ENCODE data around the gene SNORC. TPM values are rescaled to one million over a fixed set of nuclear protein-coding genes. Genes with fewer than 3 reads are reported as not detected.

The SNORC gene
- total and polyA plus RNA-seq, 4 donors: 2.4 to 12.3 (median 6.6) TPM

DNA sequence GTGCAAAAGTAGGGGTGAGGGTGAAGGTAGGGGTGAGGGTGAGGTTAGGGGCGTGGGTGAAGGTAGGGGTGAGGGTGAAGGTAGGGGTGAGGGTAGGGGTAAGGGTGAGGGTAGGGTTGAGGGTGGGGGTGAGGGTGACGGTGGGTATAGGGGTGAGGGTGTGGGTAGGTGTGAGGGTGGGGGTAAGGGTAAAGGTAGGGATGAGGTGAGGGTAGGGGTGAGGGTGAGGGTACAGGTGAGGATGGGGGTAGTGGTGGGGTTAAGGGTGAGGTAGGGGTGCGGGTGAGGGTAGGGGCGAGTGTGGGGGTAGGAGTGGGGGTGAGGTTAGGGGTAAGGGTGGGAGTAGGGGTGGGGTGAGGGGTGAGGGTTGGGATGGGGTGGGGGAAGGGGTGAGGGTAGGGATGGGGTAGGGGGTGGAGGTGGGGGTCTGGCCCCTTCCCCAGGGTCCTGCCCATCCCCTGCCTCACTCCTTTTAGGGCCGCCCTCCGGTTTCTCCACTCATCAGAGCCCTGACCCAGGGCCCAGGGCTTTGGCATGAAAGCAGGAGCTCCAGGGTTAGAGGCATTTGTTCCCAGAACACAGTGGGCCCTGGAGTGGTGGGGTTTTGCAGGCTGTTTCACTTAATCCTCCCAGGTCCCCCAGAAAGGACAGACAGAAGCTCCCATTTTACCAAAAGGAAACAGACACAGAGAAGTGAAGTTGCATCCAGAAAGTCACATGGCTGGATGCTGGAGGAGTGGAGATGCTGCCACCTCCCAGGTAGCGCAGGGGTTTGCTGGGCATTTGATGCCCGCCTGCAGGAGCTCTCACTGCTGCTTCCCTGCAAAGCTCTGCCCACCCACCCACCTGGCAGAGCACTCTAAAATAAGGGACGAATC, 26.9 kb downstream of the SNORC start:
- TF ChIP-seq, protein P1, sequence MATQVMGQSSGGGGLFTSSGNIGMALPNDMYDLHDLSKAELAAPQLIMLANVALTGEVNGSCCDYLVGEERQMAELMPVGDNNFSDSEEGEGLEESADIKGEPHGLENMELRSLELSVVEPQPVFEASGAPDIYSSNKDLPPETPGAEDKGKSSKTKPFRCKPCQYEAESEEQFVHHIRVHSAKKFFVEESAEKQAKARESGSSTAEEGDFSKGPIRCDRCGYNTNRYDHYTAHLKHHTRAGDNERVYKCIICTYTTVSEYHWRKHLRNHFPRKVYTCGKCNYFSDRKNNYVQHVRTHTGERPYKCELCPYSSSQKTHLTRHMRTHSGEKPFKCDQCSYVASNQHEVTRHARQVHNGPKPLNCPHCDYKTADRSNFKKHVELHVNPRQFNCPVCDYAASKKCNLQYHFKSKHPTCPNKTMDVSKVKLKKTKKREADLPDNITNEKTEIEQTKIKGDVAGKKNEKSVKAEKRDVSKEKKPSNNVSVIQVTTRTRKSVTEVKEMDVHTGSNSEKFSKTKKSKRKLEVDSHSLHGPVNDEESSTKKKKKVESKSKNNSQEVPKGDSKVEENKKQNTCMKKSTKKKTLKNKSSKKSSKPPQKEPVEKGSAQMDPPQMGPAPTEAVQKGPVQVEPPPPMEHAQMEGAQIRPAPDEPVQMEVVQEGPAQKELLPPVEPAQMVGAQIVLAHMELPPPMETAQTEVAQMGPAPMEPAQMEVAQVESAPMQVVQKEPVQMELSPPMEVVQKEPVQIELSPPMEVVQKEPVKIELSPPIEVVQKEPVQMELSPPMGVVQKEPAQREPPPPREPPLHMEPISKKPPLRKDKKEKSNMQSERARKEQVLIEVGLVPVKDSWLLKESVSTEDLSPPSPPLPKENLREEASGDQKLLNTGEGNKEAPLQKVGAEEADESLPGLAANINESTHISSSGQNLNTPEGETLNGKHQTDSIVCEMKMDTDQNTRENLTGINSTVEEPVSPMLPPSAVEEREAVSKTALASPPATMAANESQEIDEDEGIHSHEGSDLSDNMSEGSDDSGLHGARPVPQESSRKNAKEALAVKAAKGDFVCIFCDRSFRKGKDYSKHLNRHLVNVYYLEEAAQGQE (IDR thresholded peaks at IDR 0.05): no peak
- no peak for TF ChIP-seq RAD21 (IDR thresholded peaks at IDR 0.05)
- TF ChIP-seq GABPA (IDR thresholded peaks at IDR 0.05 in 1 of 2, conservative IDR thresholded peaks at IDR 0.05 in 1 of 2): no peak
- TF ChIP-seq FOXA2 (IDR thresholded peaks at IDR 0.05): no peak
- no peak for TF ChIP-seq RXRA (IDR thresholded peaks at IDR 0.05)
- no peak for TF ChIP-seq NR2F2 (IDR thresholded peaks at IDR 0.05)
- TF ChIP-seq, protein P2, sequence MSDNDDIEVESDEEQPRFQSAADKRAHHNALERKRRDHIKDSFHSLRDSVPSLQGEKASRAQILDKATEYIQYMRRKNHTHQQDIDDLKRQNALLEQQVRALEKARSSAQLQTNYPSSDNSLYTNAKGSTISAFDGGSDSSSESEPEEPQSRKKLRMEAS (IDR thresholded peaks at IDR 0.05): no peak
- TF ChIP-seq HNF4A (conservative IDR thresholded peaks at IDR 0.05): no peak
- no peak for TF ChIP-seq FOXA1 (IDR thresholded peaks at IDR 0.05)
- TF ChIP-seq SP1 (IDR thresholded peaks at IDR 0.05): no peak
- TF ChIP-seq EGR1 (IDR thresholded peaks at IDR 0.05; ENCODE audit: low read depth in 2 of 2): no peak
- TF ChIP-seq, protein P3, sequence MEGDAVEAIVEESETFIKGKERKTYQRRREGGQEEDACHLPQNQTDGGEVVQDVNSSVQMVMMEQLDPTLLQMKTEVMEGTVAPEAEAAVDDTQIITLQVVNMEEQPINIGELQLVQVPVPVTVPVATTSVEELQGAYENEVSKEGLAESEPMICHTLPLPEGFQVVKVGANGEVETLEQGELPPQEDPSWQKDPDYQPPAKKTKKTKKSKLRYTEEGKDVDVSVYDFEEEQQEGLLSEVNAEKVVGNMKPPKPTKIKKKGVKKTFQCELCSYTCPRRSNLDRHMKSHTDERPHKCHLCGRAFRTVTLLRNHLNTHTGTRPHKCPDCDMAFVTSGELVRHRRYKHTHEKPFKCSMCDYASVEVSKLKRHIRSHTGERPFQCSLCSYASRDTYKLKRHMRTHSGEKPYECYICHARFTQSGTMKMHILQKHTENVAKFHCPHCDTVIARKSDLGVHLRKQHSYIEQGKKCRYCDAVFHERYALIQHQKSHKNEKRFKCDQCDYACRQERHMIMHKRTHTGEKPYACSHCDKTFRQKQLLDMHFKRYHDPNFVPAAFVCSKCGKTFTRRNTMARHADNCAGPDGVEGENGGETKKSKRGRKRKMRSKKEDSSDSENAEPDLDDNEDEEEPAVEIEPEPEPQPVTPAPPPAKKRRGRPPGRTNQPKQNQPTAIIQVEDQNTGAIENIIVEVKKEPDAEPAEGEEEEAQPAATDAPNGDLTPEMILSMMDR (IDR thresholded peaks at IDR 0.05; ENCODE audit: low read depth, low read length, missing input control): no peak
- TF ChIP-seq HNF4G (IDR thresholded peaks at IDR 0.05): no peak
- TF ChIP-seq JUND (IDR thresholded peaks at IDR 0.05): no peak
- TF ChIP-seq TAF1 (conservative IDR thresholded peaks at IDR 0.05): no peak
- TF ChIP-seq, protein P4, sequence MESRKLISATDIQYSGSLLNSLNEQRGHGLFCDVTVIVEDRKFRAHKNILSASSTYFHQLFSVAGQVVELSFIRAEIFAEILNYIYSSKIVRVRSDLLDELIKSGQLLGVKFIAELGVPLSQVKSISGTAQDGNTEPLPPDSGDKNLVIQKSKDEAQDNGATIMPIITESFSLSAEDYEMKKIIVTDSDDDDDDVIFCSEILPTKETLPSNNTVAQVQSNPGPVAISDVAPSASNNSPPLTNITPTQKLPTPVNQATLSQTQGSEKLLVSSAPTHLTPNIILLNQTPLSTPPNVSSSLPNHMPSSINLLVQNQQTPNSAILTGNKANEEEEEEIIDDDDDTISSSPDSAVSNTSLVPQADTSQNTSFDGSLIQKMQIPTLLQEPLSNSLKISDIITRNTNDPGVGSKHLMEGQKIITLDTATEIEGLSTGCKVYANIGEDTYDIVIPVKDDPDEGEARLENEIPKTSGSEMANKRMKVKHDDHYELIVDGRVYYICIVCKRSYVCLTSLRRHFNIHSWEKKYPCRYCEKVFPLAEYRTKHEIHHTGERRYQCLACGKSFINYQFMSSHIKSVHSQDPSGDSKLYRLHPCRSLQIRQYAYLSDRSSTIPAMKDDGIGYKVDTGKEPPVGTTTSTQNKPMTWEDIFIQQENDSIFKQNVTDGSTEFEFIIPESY (IDR thresholded peaks at IDR 0.05): no peak
- H3K36me3 ChIP-seq (ENCODE audit: control insufficient read depth in 4 of 4, insufficient read depth in 3 of 4, low read depth in 1 of 4, low read length in 3 of 4): peaks cover 2 to 26% (median 6%) of the 10 kb centered on the region in 4 donors
- H3K4me3 ChIP-seq (ENCODE audit: low read depth in 1 of 3, low read length in 3 of 3): no peak overlapping the region
- H3K4me1 ChIP-seq (ENCODE audit: control insufficient read depth in 4 of 4, insufficient read depth in 4 of 4, low read length in 3 of 4): no peaks in the 10 kb centered on the region
- no peaks in the 10 kb centered on the region for H3K9me3 ChIP-seq (ENCODE audit: control insufficient read depth in 4 of 4, low read length in 3 of 4)
- H3K27ac ChIP-seq (ENCODE audit: low read depth in 1 of 2, low read length in 2 of 2): no peak overlapping the region
- 94% methylated on average over 9 of the region's 9 CpGs for WGBS
- no peak overlapping the region for H3K9ac ChIP-seq (ENCODE audit: low read depth in 1 of 2, low read length in 2 of 2)
- H3K27me3 ChIP-seq (ENCODE audit: control insufficient read depth in 4 of 4, insufficient read depth in 4 of 4, low read length in 3 of 4): no peaks in the 10 kb centered on the region
- DNase-seq (ENCODE audit: low spot score): no peak

Measured in liver (tissue), 9 donors.